Ascending aorta (tissue), 2 donors: Measurements from ENCODE around the gene TASP1. TPM values are rescaled to one million over a fixed set of nuclear protein-coding genes. Genes with fewer than 3 reads are reported as not detected.

ENCODE experiments used
- DNase-seq, 2 donors: peaks; one replicate each; pipeline ENCODE4 v3.0.0-alpha.2; 2019; ENCODE audit warnings: low spot score in 2 of 2
- H3K27ac ChIP-seq, 2 donors: fragments of 200-600 bp; sonication (generic); one replicate each; pipeline ENCODE4 v1.5.1; 2016 to 2017; ENCODE audit warnings: mild to moderate bottlenecking in 1 of 2
- H3K27me3 ChIP-seq: fragments of 200-600 bp; sonication (generic); one replicate; pipeline ENCODE4 v1.5.1; 2017
- H3K36me3 ChIP-seq, 2 donors: fragments of 200-600 bp; sonication (generic); one replicate each; pipeline ENCODE4 v1.5.1; 2016
- H3K4me1 ChIP-seq, 2 donors: fragments of 200-600 bp; sonication (generic); one replicate each; pipeline ENCODE4 v1.5.1; 2016 to 2017; ENCODE audit warnings: mild to moderate bottlenecking in 1 of 2
- H3K4me3 ChIP-seq, 2 donors: fragments of 200-600 bp; sonication (generic); one replicate each; pipeline ENCODE4 v1.5.1; 2016 to 2017; ENCODE audit warnings: mild to moderate bottlenecking in 1 of 2
- H3K9me3 ChIP-seq, 2 donors: fragments of 200-600 bp; sonication (generic); one replicate each; pipeline ENCODE4 v1.5.1; 2016
- intact Hi-C: fragments of 100-400 bp; cut with DNase I; formaldehyde crosslinking; loops from one replicate; pipeline ENCODE4 v1.15.1; 2023
- total RNA-seq: library from RNA; depleted of rRNA; stranded (reverse); fragments of >200 nt; gene quantifications from one replicate; pipeline ENCODE4 v1.1.0, GENCODE V29; 2016
- TF ChIP-seq, protein P1 (sequence below), 3 experiments: fragments of 200-600 bp in 2 of 3; fragments of 450-650 bp in 1 of 3; sonication (generic) in 2 of 3; IDR thresholded peaks; one replicate each; pipeline ENCODE4 v1.5.1; 2016 to 2019; ENCODE audit warnings: antibody characterized with exemption in 3 of 3, mild to moderate bottlenecking in 1 of 3, moderate library complexity in 1 of 3

TASP1 gene
- total RNA-seq, 1 donor from 2014 or later = 17.2 TPM

DNA sequence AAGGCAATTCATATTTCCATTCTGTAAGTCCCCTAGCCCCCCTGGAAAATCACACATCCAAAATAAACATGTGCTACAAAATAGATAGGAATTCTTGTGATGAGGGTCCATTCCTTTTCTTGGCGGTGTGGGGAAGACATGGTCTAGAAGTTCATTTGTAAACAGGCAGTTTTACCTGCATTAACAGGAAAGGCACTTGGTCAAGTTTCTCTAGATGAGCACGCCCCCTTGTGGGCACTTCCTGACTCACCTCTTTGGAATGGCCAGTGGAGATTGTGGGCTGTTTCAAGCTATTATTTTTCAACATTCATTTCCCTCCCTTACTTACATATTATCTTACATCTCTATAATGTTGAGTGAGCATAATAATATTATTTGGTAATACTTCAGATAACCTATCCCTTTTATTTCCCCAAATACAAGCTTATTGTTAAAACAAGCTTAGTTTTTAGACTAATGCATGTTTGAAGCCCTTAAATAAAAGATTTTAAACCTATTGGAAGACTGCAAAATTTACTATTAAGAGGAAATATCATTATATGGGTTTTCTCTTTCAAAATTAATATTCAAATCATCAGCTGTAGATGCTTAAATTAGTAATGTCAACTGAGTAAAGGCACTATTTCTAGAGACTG is 92.1 kb downstream of the TASP1 start:
- TF ChIP-seq, protein P1, sequence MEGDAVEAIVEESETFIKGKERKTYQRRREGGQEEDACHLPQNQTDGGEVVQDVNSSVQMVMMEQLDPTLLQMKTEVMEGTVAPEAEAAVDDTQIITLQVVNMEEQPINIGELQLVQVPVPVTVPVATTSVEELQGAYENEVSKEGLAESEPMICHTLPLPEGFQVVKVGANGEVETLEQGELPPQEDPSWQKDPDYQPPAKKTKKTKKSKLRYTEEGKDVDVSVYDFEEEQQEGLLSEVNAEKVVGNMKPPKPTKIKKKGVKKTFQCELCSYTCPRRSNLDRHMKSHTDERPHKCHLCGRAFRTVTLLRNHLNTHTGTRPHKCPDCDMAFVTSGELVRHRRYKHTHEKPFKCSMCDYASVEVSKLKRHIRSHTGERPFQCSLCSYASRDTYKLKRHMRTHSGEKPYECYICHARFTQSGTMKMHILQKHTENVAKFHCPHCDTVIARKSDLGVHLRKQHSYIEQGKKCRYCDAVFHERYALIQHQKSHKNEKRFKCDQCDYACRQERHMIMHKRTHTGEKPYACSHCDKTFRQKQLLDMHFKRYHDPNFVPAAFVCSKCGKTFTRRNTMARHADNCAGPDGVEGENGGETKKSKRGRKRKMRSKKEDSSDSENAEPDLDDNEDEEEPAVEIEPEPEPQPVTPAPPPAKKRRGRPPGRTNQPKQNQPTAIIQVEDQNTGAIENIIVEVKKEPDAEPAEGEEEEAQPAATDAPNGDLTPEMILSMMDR (IDR thresholded peaks at IDR 0.05) = peak; percentile 47 to 67 (median 64)
- Histone ChIP-seq H3K4me1 (peaks cover 0 to 7% of the 10 kb centered on the region in 2 donors), H3K27me3 (no peaks in the 10 kb centered on the region), H3K27ac (no peak overlapping the region), H3K4me3 (no peak overlapping the region), H3K36me3 (peaks cover 0 to 3% of the 10 kb centered on the region in 2 donors), H3K9me3 (no peaks in the 10 kb centered on the region)
- DNase-seq = peak in 1 of 2 donors; percentile 86
- intact Hi-C loops = loop anchor here (5.0 to 10.0 kb wide), 4 partner anchors 211 to 424 kb away; no protein-coding TSS in a partner anchor

DNA sequence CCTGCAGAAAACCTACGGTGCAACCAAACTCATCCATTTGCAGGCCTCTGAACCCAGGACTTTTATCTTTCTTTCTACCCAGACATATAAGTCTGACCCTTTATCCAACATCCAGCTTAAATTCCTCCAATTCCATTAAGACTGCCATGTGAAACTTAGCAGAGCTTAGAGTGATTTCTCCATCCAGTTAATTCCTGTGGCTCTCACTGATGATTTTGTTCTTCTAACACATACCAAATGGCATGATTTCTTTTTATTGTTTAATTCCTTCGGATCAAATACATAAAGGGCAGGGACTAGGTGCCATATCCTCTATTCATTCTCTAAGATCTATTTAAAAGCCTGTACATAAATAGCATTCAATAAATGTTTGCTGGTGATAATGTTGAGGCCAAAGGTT is 92.9 kb downstream of the TASP1 start:
- DNase-seq = no peak
- intact Hi-C loops = loop anchor here (5.0 to 10.0 kb wide), 4 partner anchors 212 to 423 kb away; no protein-coding TSS in a partner anchor
- Histone ChIP-seq H3K27me3 (no peaks in the 10 kb centered on the region), H3K4me1 (peaks cover 0 to 7% of the 10 kb centered on the region in 2 donors), H3K9me3 (no peaks in the 10 kb centered on the region), H3K36me3 (no peaks in the 10 kb centered on the region), H3K4me3 (no peak overlapping the region), H3K27ac (peak overlapping the region in 1 of 2 donors; percentile 6)
- TF ChIP-seq, protein P1 (IDR thresholded peaks at IDR 0.05) = no peak

DNA sequence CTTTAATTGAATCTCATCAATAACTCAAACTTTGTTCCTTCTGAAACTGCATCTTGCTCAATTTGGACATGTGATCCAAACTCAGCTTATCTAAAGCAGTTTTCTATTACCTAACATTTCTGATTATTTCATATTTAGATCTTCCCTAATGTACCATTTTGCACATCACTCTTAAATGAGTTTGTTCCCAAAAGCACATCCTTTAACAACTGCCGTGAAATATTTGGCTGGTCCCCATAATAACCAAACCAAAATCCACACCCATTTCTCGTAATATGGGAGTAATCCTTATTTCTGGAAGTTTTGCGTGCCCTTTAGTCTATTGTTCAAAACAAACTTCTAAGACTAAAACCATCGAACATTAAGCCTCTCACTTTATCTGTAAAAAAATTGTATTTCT is 94.9 kb downstream of the TASP1 start:
- Histone ChIP-seq H3K4me3 (no peak overlapping the region), H3K27me3 (no peaks in the 10 kb centered on the region), H3K27ac (no peak overlapping the region), H3K9me3 (no peaks in the 10 kb centered on the region), H3K36me3 (no peaks in the 10 kb centered on the region), H3K4me1 (peaks cover 0 to 7% of the 10 kb centered on the region in 2 donors)
- intact Hi-C loops = loop anchor here (10.0 kb wide), 1 partner anchor 219 kb away; no protein-coding TSS in a partner anchor
- TF ChIP-seq, protein P1 (IDR thresholded peaks at IDR 0.05) = no peak
- no peak for DNase-seq

DNA sequence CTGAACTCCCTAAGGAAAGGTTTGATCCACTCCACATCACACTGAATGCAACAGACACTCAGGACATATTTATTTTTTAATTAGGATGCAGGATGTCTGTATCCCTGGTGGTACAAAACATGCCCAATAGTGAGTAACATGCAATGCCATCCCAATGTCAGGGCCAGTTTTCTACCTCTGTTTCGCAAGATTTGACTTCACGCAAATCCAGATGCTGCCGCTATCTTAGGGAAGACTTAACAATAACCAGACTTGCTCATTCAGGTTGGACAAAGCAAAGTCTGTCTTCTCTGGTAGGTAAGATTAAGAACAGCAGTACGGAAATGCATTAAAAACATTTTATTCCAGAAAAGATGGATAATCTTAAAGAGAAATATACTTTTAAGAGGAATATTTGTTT is 103.1 kb downstream of the TASP1 start:
- H3K4me1 ChIP-seq = no peaks in the 10 kb centered on the region
- H3K27ac ChIP-seq = no peak overlapping the region
- H3K36me3 ChIP-seq = peaks cover 0 to 13% of the 10 kb centered on the region in 2 donors
- no peaks in the 10 kb centered on the region for H3K27me3 ChIP-seq
- no peak for DNase-seq
- TF ChIP-seq, protein P1 (IDR thresholded peaks at IDR 0.05) = no peak
- intact Hi-C loops = no loop called here
- H3K4me3 ChIP-seq = no peak overlapping the region
- H3K9me3 ChIP-seq = no peaks in the 10 kb centered on the region

DNA sequence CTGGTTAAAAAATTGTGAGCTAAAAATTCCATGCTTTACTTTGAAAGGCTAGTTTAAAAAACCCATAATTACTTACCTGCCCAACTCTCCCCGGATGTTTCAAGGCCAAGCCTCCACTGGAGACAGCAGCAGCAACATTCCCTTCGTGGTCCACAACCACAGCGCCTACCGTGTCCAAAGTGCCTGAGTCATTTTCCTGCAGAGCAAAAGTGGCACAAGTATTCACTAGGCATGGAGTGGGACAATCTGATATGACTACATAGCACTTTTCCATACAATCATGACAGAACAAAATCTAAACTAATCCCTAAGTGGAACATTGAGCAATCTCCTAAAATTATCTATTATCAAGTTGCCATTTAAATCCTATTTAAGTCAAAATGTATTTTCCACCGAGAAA is 104.8 kb downstream of the TASP1 start:
- H3K36me3 ChIP-seq = peaks cover 0 to 19% of the 10 kb centered on the region in 2 donors
- no peak for DNase-seq
- TF ChIP-seq, protein P1 (IDR thresholded peaks at IDR 0.05) = no peak
- no peaks in the 10 kb centered on the region for H3K27me3 ChIP-seq
- intact Hi-C loops = no loop called here
- H3K9me3 ChIP-seq = no peaks in the 10 kb centered on the region
- no peaks in the 10 kb centered on the region for H3K4me1 ChIP-seq
- H3K27ac ChIP-seq = no peak overlapping the region
- no peak overlapping the region for H3K4me3 ChIP-seq
